Muscle layer of duodenum (tissue), 2 donors: Measurements from ENCODE around the gene NEAT1.
A peak's percentile ranks its signal among the peaks of the same experiment; 100 is the strongest.

Experiments
- H3K27ac ChIP-seq: one replicate; pipeline ENCODE4 v1.7.0; 2013; ENCODE audit warnings: mild to moderate bottlenecking, low read length
- H3K27me3 ChIP-seq: one replicate; pipeline ENCODE4 v1.7.0; 2013; ENCODE audit warnings: low read depth, mild to moderate bottlenecking, control low read depth, low read length
- H3K36me3 ChIP-seq, 2 donors: one replicate each; pipeline ENCODE4 v1.7.0; 2013; ENCODE audit warnings: low read length in 2 of 2, control low read depth in 1 of 2, mild to moderate bottlenecking in 1 of 2; ENCODE audit not compliant: insufficient read depth in 2 of 2, control insufficient read depth in 1 of 2
- H3K4me1 ChIP-seq, 2 donors: one replicate each; pipeline ENCODE4 v1.7.0; 2013; ENCODE audit warnings: low read length in 2 of 2, mild to moderate bottlenecking in 2 of 2, control low read depth in 1 of 2, moderate library complexity in 1 of 2; ENCODE audit not compliant: insufficient read depth in 2 of 2, control insufficient read depth in 1 of 2
- H3K4me3 ChIP-seq, 2 donors: one replicate each; pipeline ENCODE4 v1.7.0; 2013; ENCODE audit warnings: low read length in 2 of 2, low read depth in 1 of 2, mild to moderate bottlenecking in 1 of 2
- H3K9me3 ChIP-seq, 2 donors: one replicate each; pipeline ENCODE4 v1.7.0; 2013; ENCODE audit warnings: low read length in 2 of 2, control low read depth in 1 of 2, mild to moderate bottlenecking in 1 of 2; ENCODE audit not compliant: control insufficient read depth in 1 of 2
- donor health status: healthy.

NEAT1 gene

DNA sequence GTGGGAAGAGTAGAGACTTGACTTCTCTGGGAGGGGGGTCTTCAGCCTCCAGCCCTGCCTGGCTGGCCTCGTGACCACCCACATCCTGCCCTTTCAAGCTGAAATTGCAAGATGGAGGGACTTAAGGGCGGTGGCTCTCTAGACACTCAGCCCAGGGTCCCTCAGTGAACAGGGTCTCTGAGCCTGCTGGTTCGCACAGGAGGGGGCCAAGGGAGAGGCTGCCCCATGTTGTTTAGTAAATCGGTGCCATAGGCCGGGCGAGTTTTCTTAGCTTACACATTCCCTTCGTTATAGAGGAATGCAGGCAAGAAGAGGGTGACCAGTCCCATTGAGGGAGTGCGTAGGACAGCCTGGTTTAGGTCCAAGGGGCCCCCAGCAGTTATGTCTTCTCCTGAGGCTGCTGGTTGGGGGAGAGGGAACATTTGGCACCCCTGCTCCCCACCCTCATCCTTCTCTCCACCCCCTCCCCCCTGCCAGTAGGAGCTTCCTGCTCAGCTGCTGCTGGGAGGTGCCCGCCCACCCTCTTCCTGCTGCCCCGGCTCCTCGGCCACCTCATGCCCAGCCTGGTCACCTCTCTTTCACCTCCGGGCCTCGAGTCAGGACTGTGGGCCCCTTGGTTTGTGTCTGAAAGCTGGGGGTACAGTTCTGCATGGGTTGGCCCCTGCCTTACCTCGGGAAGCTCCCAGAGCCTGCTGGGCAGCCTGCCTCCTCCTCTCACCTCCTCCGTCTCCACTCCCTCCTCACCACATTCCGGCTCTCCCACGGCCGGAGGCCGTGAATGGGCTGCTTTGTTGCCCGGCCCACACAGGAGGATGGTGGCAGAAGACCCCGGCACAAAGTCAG is 32.3 kb upstream of the NEAT1 start:
- Histone ChIP-seq H3K27me3 (no peaks in the 10 kb centered on the region), H3K4me3 (peak overlapping the region; percentile 5 to 28), H3K36me3 (peaks cover 8 to 30% of the 10 kb centered on the region in 2 donors), H3K27ac (peak overlapping the region; percentile 16), H3K9me3 (no peaks in the 10 kb centered on the region), H3K4me1 (peaks cover 2 to 40% of the 10 kb centered on the region in 2 donors)

DNA sequence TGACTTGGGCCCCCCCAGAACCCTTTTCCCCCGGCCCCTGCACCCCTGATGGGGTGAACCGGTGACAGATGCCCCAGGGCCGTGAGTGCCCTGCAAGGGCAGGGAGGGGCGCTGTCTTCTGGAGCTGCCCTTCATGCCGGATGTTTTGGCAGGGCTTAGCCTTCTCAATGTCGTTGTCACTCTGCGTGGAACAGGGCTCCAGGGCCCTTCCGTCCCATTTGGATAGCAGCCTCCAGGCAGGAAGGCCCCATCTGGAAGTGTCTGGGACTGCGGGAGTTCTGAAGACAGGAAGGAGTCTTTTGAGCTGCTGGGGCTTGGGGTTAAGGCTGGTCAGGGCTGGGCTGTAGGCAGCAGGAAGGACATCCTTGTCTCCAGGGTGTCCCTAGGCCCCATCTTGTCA is 31.6 kb upstream of the NEAT1 start:
- H3K36me3 ChIP-seq, result peaks cover 8 to 30% of the 10 kb centered on the region in 2 donors
- H3K4me3 ChIP-seq, result peak overlapping the region; percentile 5 to 28

DNA sequence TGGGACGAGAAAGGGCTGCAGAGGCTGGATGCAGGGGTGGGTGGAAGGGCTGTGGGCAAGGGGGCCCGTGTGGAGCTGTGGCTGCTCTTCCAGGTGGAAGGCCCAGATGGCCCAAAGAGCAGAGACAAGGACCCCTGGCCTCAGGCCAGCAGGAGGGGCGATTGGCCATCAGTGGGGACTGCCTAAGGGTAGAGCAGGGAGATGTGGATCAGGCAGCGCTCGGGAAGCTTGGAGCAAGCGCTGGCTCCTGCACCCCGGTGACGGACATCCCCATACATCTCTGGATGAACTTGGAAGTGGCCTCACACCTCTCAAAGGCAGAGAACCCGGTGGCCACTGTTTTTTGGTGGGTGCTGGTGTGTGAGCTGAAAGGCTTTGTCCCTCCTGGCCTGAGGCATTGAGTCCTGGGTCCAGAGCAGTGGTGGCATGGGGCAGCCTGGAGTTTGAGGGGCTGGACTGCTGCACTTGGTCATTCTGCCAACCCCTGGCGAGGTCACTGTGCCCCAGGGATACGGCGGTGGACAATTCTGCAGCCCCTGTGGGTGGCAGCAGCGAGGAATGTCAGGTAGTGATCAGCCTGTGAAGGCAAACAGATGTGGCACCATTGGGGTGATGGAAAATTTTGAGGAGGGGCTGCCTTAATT is 30.3 kb upstream of the NEAT1 start:
- no peaks in the 10 kb centered on the region for H3K27me3 ChIP-seq
- H3K4me3 ChIP-seq, result no peak overlapping the region
- H3K36me3 ChIP-seq, result peaks cover 12 to 42% of the 10 kb centered on the region in 2 donors
- peaks cover 2 to 40% of the 10 kb centered on the region in 2 donors for H3K4me1 ChIP-seq
- no peaks in the 10 kb centered on the region for H3K9me3 ChIP-seq
- H3K27ac ChIP-seq, result no peak overlapping the region

More for the DNA sequence above, 31.6 kb upstream of the NEAT1 start:
- Histone ChIP-seq H3K27ac (peak overlapping the region; percentile 16), H3K9me3 (no peaks in the 10 kb centered on the region), H3K27me3 (no peaks in the 10 kb centered on the region), H3K4me1 (peaks cover 2 to 40% of the 10 kb centered on the region in 2 donors)

DNA sequence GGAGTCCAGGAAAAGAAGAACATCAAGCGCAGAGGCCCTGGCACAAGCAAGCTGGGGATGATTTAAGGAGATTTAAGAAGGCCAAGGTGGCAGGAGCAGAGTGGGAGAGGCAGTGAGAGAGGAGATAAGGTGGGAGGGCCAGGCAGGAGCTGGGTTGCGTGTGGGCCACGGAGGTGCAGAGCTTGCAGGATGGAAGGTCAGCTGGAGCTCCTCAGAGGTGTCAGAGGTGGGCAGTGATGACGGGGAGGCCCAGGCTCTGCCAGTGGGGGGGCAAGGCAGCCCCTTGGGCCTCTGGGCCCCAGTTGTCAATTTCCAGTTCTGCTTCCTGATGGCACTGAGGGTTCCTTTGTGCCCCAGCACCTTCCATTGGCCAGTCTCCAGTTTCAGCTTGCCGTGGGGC is 29.7 kb upstream of the NEAT1 start:
- no peaks in the 10 kb centered on the region for H3K9me3 ChIP-seq
- no peak overlapping the region for H3K4me3 ChIP-seq
- H3K4me1 ChIP-seq, result peaks cover 2 to 37% of the 10 kb centered on the region in 2 donors
- H3K27ac ChIP-seq, result no peak overlapping the region
- H3K27me3 ChIP-seq, result no peaks in the 10 kb centered on the region
- H3K36me3 ChIP-seq, result peaks cover 13 to 47% of the 10 kb centered on the region in 2 donors

DNA sequence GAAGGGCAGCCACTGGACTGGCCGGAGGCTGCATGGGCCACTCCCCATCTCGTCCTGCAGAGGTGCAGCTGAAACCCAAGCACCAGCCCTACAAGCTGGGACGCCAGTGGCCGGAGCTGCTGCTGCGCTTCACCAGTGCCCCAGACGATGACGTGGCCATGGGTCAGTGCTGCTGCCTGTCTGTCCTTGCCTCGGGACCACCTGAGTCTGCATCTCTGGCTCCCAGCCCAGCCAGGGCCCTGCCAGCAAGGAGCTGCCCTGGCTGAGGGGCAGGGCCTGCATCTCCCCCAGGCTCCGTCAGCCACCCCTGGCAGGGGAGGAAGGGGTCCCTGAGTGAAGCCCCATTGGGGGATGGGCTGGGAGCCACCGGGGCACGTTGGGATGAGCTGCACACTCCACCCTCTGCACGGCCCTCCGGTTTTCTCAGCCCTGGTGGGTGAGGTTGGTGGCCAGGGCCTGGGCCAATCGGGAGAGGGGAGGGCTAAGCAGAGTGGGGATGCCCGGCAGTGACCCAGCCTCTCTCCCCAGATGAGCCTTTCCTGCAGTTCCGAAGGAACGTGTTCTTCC is 29.0 kb upstream of the NEAT1 start:
- Histone ChIP-seq H3K9me3 (no peaks in the 10 kb centered on the region), H3K4me3 (no peak overlapping the region), H3K27me3 (no peaks in the 10 kb centered on the region), H3K4me1 (peaks cover 2 to 30% of the 10 kb centered on the region in 2 donors), H3K36me3 (peaks cover 14 to 54% of the 10 kb centered on the region in 2 donors), H3K27ac (no peak overlapping the region)

DNA sequence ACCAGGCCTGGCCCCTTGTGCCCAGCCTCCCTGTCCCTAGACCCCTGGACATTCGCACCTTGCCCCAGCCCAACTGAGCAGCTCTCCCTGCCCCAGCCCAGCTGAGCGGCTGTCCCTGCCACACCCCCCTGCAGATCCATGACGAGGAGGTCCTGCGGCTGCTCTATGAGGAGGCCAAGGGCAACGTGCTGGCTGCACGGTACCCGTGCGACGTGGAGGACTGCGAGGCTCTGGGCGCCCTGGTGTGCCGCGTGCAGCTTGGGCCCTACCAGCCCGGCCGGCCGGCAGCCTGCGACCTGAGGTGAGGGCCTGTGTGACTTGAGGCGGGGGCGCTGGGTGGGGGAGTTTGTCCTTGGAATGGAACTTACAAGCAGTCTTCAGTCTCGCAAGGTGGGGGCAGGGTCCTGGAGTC is 28.5 kb upstream of the NEAT1 start:
- H3K9me3 ChIP-seq, result no peaks in the 10 kb centered on the region
- H3K4me3 ChIP-seq, result no peak overlapping the region
- peaks cover 11 to 56% of the 10 kb centered on the region in 2 donors for H3K36me3 ChIP-seq
- peaks cover 2 to 25% of the 10 kb centered on the region in 2 donors for H3K4me1 ChIP-seq
- no peak overlapping the region for H3K27ac ChIP-seq
- no peaks in the 10 kb centered on the region for H3K27me3 ChIP-seq

DNA sequence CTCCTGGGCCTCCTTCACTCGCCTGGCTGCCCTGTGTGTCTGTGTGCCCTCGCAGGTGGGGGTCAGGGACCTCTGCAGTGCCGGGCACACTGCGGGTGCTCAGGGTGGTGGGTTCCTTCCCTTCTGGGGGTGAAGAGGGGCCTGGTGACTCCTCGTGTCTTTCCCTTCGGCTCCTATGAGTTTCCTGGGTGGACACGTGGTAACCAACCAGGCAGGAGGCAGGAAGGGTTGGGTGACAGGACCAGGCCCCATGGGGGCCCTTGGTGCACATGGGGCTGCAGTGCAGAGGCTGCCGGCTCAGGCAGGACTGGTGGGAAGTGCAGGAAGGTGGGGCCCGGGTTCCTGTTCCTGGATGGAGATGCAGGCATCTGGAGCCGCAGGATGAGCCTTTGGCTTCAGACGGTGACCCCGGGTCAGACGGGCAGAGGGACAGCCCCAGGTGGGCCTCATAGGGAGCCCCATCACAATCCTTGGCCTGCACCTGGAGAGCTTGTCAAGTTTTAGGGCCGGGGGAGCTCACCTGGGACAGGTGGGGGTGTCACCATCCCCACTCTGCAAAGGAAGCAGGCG is 26.6 kb upstream of the NEAT1 start:
- Histone ChIP-seq H3K36me3 (peaks cover 11 to 69% of the 10 kb centered on the region in 2 donors), H3K27me3 (no peaks in the 10 kb centered on the region), H3K9me3 (no peaks in the 10 kb centered on the region), H3K4me3 (no peak overlapping the region), H3K4me1 (peaks cover 0 to 6% of the 10 kb centered on the region in 2 donors), H3K27ac (no peak overlapping the region)

DNA sequence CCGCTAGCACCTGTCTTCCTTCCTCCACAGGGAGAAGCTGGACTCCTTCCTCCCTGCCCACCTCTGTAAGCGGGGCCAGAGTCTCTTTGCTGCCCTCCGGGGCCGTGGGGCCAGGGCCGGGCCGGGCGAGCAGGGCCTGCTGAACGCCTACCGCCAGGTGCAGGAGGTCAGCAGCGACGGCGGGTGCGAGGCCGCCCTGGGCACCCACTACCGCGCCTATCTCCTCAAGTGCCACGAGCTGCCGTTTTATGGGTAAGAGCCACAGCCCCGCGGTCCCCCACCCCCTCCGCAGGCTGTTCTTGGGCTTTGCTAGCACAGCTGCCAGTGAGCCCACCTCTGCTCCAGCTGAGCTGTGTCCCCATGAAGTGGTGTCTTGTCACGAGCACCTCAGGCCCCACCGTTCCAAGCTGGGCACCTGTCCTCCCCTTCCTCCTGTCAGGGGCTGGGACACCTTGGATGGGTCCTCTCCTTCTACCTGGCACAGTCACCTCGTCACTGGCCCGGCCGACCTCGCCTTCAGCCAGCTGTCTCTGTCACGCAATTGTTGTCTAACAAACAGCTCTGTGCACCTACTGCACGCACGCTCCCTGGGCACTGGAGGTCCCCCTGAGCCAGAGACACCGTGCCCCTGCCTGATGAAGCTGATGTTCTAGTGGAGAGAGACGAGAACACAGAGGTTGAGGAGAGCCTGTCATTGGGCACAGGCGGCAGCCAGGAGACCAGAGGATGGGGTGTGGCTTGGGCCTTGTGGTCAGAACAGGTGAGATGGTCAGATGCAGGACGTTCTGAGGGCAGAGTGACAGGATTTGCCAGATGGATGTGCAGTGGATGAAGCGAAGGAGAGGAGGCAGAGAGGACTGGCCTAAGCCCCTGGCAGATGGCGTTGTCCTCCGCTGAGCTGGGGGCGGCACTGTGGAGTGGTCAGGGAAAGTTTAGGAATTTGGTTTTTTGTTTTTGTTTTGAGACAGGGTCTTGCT is 25.5 kb upstream of the NEAT1 start:
- Histone ChIP-seq H3K4me3 (no peak overlapping the region), H3K9me3 (no peaks in the 10 kb centered on the region), H3K27ac (no peak overlapping the region), H3K27me3 (no peaks in the 10 kb centered on the region), H3K4me1 (peaks cover 0 to 3% of the 10 kb centered on the region in 2 donors), H3K36me3 (peaks cover 7 to 72% of the 10 kb centered on the region in 2 donors)

DNA sequence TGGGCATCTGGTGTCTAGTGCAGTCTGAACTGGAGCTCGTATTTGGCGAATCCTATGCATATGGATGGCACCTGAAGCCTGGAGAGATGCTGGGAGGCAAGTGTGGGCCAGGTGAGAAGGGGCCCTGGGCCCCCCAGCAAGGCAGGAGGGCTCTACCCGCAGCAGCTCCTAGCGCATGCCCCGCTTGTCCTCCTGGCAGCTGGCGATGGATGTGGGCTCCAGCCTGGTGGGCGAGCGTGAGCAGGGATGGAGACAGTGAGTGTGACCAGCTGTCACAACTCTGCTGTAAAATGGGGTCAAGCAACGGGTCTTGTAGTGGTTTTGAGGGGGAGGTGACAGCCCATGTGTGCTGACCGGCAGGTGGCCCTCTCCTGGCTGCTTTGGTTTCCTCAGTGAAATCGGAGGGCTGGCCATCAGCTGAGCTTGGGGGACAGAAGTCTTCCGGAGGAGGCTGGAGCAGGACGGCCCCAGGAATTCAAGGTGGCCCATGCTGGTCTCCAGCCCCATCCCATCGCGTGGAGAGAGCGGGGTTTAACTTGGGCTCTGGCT is 24.2 kb upstream of the NEAT1 start:
- Histone ChIP-seq H3K27ac (no peak overlapping the region), H3K9me3 (no peaks in the 10 kb centered on the region), H3K4me3 (no peak overlapping the region), H3K27me3 (no peaks in the 10 kb centered on the region), H3K4me1 (no peaks in the 10 kb centered on the region), H3K36me3 (peaks cover 7 to 63% of the 10 kb centered on the region in 2 donors)

DNA sequence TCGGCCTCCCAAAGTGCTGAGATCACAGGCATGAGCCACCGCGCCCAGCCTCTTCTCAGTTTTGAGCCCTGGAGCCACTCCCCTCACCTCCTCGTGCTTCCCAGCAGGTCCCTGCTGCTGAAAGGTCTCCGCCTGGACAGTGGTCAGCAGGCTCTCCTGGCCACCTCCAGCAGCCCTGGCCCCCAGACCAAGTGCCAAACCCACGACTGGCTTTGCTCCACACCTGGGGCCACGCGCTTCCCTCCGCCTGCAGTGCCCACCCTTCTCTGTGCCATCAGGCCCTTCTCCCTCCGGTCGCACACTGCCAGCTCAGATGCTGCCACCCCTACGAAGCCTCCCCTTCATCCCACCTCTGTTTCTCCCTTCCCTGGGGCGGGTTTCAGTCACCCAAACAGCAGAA is 23.3 kb upstream of the NEAT1 start:
- Histone ChIP-seq H3K4me1 (peaks cover 0 to 6% of the 10 kb centered on the region in 2 donors), H3K27ac (no peak overlapping the region), H3K4me3 (no peak overlapping the region), H3K9me3 (no peaks in the 10 kb centered on the region), H3K36me3 (peaks cover 7 to 55% of the 10 kb centered on the region in 2 donors), H3K27me3 (no peaks in the 10 kb centered on the region)
